GM21825 (cell line): Measurements from ENCODE around the gene SLC17A5.
A peak's percentile ranks its signal among the peaks of the same experiment; 100 is the strongest.
"Not testable (repeated sequence)": the region's sequence is repeated elsewhere in the genome, so short reads cannot be mapped to it uniquely, and the experiment has no call there.

Experiments used
- ATAC-seq: cut with Tn5 transposase; IDR thresholded peaks from one replicate; pipeline ENCODE4 v1.9.1; 2021; ENCODE audit warnings: mild to moderate bottlenecking, moderate library complexity; ENCODE audit not compliant: unreplicated experiment

The SLC17A5 gene

GRCh38 chr6:73618082-73618481 is 35.7 kb downstream of the SLC17A5 start:
- not testable (repeated sequence) for ATAC-seq

- no peak for ATAC-seq
Measured at GRCh38 chr6:73614802-73615201, 39.0 kb downstream of the SLC17A5 start.

GRCh38 chr6:73613806-73614536 is 39.8 kb downstream of the SLC17A5 start:
- no peak for ATAC-seq

GRCh38 chr6:73612611-73613010 is 41.2 kb downstream of the SLC17A5 start:
- ATAC-seq, result no peak

- ATAC-seq, result no peak
Measured at GRCh38 chr6:73610444-73611275, 43.1 kb downstream of the SLC17A5 start.

- no peak for ATAC-seq
Measured at GRCh38 chr6:73608761-73609160, 45.0 kb downstream of the SLC17A5 start.

GRCh38 chr6:73606428-73606827 is 47.4 kb downstream of the SLC17A5 start:
- ATAC-seq, result no peak

- no peak for ATAC-seq
Measured at GRCh38 chr6:73604461-73604860, 49.3 kb downstream of the SLC17A5 start.

- ATAC-seq, result no peak
Measured at GRCh38 chr6:73604020-73604419, 49.8 kb downstream of the SLC17A5 start.

GRCh38 chr6:73586416-73586974 is 67.3 kb downstream of the SLC17A5 start:
- no peak for ATAC-seq

GRCh38 chr6:73585566-73586415 is 68.0 kb downstream of the SLC17A5 start:
- ATAC-seq, result peak; percentile 82

- ATAC-seq, result no peak
Measured at GRCh38 chr6:73581293-73581692, 72.5 kb downstream of the SLC17A5 start.

- ATAC-seq, result peak; percentile 79
Measured at GRCh38 chr6:73580247-73581149, 73.3 kb downstream of the SLC17A5 start.

GRCh38 chr6:73579851-73580246 is 73.9 kb downstream of the SLC17A5 start:
- no peak for ATAC-seq

- ATAC-seq, result no peak
Measured at GRCh38 chr6:73579389-73579788, 74.4 kb downstream of the SLC17A5 start.

- no peak for ATAC-seq
Measured at GRCh38 chr6:73577676-73578075, 76.1 kb downstream of the SLC17A5 start.

GRCh38 chr6:73572531-73572930 is 81.3 kb downstream of the SLC17A5 start:
- ATAC-seq, result not testable (repeated sequence)

- ATAC-seq, result not testable (repeated sequence)
Measured at GRCh38 chr6:73571218-73572181, 82.3 kb downstream of the SLC17A5 start.

GRCh38 chr6:73569121-73569520 is 84.7 kb downstream of the SLC17A5 start:
- ATAC-seq, result no peak
